Trophoblast cell (in vitro differentiated cells and primary cell): Measurements from ENCODE around the gene PFKP.

ENCODE experiments used
- DNase-seq, 2 donors: peaks; one replicate each; pipeline ENCODE4 v3.0.0-alpha.2; 2016
- H2AFZ ChIP-seq: 2 replicates; pipeline ENCODE4 v1.6.1; 2013; ENCODE audit warnings: low read length, moderate library complexity, mild to moderate bottlenecking; ENCODE audit not compliant: insufficient read depth, poor library complexity
- H2AK5ac ChIP-seq: 2 replicates; pipeline ENCODE4 v1.6.1; 2013; ENCODE audit warnings: mild to moderate bottlenecking, low read length
- H2BK120ac ChIP-seq: 2 replicates; pipeline ENCODE4 v1.6.1; 2013; ENCODE audit warnings: low read length, mild to moderate bottlenecking, moderate library complexity; ENCODE audit not compliant: insufficient read depth, poor library complexity
- H2BK12ac ChIP-seq: 2 replicates; pipeline ENCODE4 v1.6.1; 2013; ENCODE audit warnings: mild to moderate bottlenecking, low read length, moderate library complexity
- H2BK5ac ChIP-seq: 2 replicates; pipeline ENCODE4 v1.6.1; 2013; ENCODE audit warnings: low read length, low read depth, moderate library complexity, mild to moderate bottlenecking; ENCODE audit not compliant: poor library complexity
- H3K14ac ChIP-seq: 2 replicates; pipeline ENCODE4 v1.6.1; 2013; ENCODE audit warnings: mild to moderate bottlenecking, low read length
- H3K18ac ChIP-seq: 2 replicates; pipeline ENCODE4 v1.6.1; 2013; ENCODE audit warnings: mild to moderate bottlenecking, low read length
- H3K23ac ChIP-seq: 2 replicates; pipeline ENCODE4 v1.6.1; 2013; ENCODE audit warnings: low read length
- H3K27ac ChIP-seq: 2 replicates; pipeline ENCODE4 v1.5.1; 2013; ENCODE audit warnings: low read depth, mild to moderate bottlenecking, inconsistent platforms, low read length, moderate library complexity
- H3K27me3 ChIP-seq: 2 replicates; pipeline ENCODE4 v1.6.1; 2013; ENCODE audit warnings: inconsistent platforms, mild to moderate bottlenecking, low read length, moderate library complexity; ENCODE audit not compliant: insufficient read depth
- H3K36me3 ChIP-seq, 2 experiments: 1 replicate in 1 of 2; 2 replicates in 1 of 2; pipeline ENCODE4 v1.6.1; 2013; ENCODE audit warnings: low read length in 2 of 2, mild to moderate bottlenecking in 2 of 2, moderate library complexity in 1 of 2; ENCODE audit not compliant: insufficient read depth in 2 of 2, control insufficient read depth in 1 of 2
- H3K4ac ChIP-seq: 2 replicates; pipeline ENCODE4 v1.6.1; 2013; ENCODE audit warnings: low read depth, mild to moderate bottlenecking, low read length, moderate library complexity
- H3K4me1 ChIP-seq, 2 experiments: 1 replicate in 1 of 2; 2 replicates in 1 of 2; pipeline ENCODE4 v1.6.1; 2013; ENCODE audit warnings: low read length in 2 of 2, mild to moderate bottlenecking in 2 of 2, moderate library complexity in 1 of 2; ENCODE audit not compliant: insufficient read depth in 2 of 2, control insufficient read depth in 1 of 2
- H3K4me2 ChIP-seq: 2 replicates; pipeline ENCODE4 v1.6.1; 2013; ENCODE audit warnings: inconsistent platforms, mild to moderate bottlenecking, low read length, moderate library complexity
- H3K4me3 ChIP-seq: 2 replicates; pipeline ENCODE4 v1.5.1; 2013; ENCODE audit warnings: mild to moderate bottlenecking, low read depth, low read length, inconsistent platforms
- H3K79me1 ChIP-seq: one replicate; pipeline ENCODE4 v1.6.1; 2013; ENCODE audit warnings: low read length
- H3K79me2 ChIP-seq: 2 replicates; pipeline ENCODE4 v1.6.1; 2013; ENCODE audit warnings: low read length, mild to moderate bottlenecking; ENCODE audit not compliant: control insufficient read depth, insufficient read depth, poor library complexity
- H3K9ac ChIP-seq: 2 replicates; pipeline ENCODE4 v1.6.1; 2013; ENCODE audit warnings: mild to moderate bottlenecking, low read length
- H3K9me3 ChIP-seq: 2 replicates; pipeline ENCODE4 v1.6.1; 2013; ENCODE audit warnings: low read depth, mild to moderate bottlenecking, control low read depth, inconsistent platforms, low read length; ENCODE audit not compliant: insufficient read depth
- H4K12ac ChIP-seq: 2 replicates; pipeline ENCODE4 v1.6.1; 2013; ENCODE audit warnings: low read depth, mild to moderate bottlenecking, low read length, moderate library complexity
- H4K8ac ChIP-seq: 2 replicates; pipeline ENCODE4 v1.6.1; 2013; ENCODE audit warnings: low read depth, mild to moderate bottlenecking, low read length, moderate library complexity
- H4K91ac ChIP-seq: one replicate; pipeline ENCODE4 v1.6.1; 2013; ENCODE audit warnings: low read depth, mild to moderate bottlenecking, low read length, moderate library complexity
- WGBS: extraction: QIAGEN DNeasy Blood & Tissue Kit; methylation state at CpG from one replicate; pipeline ENCODE4 v1.1.7; 2013; ENCODE audit warnings: missing lambda C conversion rate; ENCODE audit not compliant: insufficient read length, insufficient coverage; ENCODE audit errors: extremely low coverage; 5-methylcytosine and 5-hydroxymethylcytosine counted together

PFKP gene

DNA sequence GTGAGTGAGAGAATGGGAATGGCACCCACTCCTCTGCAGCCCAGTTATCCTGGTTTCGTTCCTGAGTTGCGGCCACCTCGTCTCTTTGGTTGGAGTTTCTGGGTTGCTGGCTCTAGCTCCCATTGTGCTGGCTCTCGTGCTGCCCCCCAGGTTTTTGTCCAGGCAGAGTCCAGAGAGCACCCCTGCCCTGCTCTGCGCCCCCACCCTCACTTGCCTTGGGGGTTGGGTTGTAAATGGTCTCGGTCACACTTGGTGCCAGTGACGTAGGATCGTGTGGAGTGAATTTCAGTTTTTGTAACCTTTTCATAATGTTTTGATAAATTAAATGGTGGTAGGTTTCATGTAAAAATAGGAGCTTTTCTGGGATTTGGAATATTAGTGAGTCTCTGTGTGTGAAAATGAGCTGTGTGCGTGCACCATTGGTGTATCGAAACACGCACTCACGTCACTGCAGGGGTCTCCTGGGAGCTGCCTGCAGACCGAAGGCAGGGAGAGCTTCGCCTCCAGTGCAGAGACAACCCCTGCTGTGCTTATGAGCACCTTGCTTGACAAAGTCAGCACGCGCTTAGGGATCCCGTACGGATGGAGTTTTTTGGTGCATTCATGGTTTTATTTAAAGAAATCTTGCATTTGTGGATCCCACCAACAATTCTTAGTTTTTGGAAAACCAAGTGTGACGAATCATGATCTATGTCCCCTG lies 32.9 kb downstream of the PFKP start:
- Histone ChIP-seq H3K18ac (no peak overlapping the region), H3K4me3 (no peak overlapping the region), H2BK5ac (no peak overlapping the region), H2AK5ac (no peak overlapping the region), H4K8ac (no peak overlapping the region), H4K91ac (no peak overlapping the region), H3K27me3 (no peaks in the 10 kb centered on the region), H3K27ac (no peak overlapping the region), H3K4ac (peak overlapping the region; percentile 54), H3K79me1 (peaks cover 11% of the 10 kb centered on the region), H3K9ac (no peak overlapping the region), H2BK120ac (no peak overlapping the region), H3K4me2 (no peak overlapping the region), H4K12ac (no peak overlapping the region), H3K36me3 (peaks cover 50 to 59% of the 10 kb centered on the region in 2 experiments), H3K4me1 (peaks cover 7 to 15% of the 10 kb centered on the region in 2 experiments), H2BK12ac (no peak overlapping the region), H2AFZ (no peak overlapping the region), H3K23ac (no peak overlapping the region), H3K9me3 (peaks cover 4% of the 10 kb centered on the region), H3K79me2 (peaks cover 13% of the 10 kb centered on the region), H3K14ac (no peak overlapping the region)
- DNase-seq, result no peak
- WGBS, result no CpG with 5 or more reads among the region's 19 CpGs

- H3K27me3 ChIP-seq, result no peaks in the 10 kb centered on the region
- H3K4me1 ChIP-seq, result peaks cover 6 to 13% of the 10 kb centered on the region in 2 experiments
- no peak overlapping the region for H2BK120ac ChIP-seq
- no peak overlapping the region for H2AK5ac ChIP-seq
- H2BK5ac ChIP-seq, result no peak overlapping the region
- H3K9me3 ChIP-seq, result peaks cover 4% of the 10 kb centered on the region
- peak overlapping the region; percentile 27 for H4K12ac ChIP-seq
- H4K8ac ChIP-seq, result no peak overlapping the region
- H2AFZ ChIP-seq, result no peak overlapping the region
- no peak overlapping the region for H2BK12ac ChIP-seq
- no peak overlapping the region for H3K4me2 ChIP-seq
- H4K91ac ChIP-seq, result no peak overlapping the region
- peak overlapping the region; percentile 49 for H3K18ac ChIP-seq
- H3K9ac ChIP-seq, result no peak overlapping the region
- H3K4me3 ChIP-seq, result no peak overlapping the region
- H3K23ac ChIP-seq, result no peak overlapping the region
- no peak for DNase-seq
- no peak overlapping the region for H3K14ac ChIP-seq
- peaks cover 11% of the 10 kb centered on the region for H3K79me2 ChIP-seq
- H3K79me1 ChIP-seq, result peaks cover 7% of the 10 kb centered on the region
- H3K4ac ChIP-seq, result no peak overlapping the region
- H3K27ac ChIP-seq, result no peak overlapping the region
- WGBS, result no CpG with 5 or more reads among the region's 31 CpGs
- H3K36me3 ChIP-seq, result peaks cover 57 to 67% of the 10 kb centered on the region in 2 experiments
Measured at GRCh38 chr10:3100856-3101640, 33.7 kb downstream of the PFKP start.

- H2AFZ ChIP-seq, result no peak overlapping the region
- peak overlapping the region; percentile 50 for H3K18ac ChIP-seq
Measured at GRCh38 chr10:3102720-3103427, 35.5 kb downstream of the PFKP start.

DNA sequence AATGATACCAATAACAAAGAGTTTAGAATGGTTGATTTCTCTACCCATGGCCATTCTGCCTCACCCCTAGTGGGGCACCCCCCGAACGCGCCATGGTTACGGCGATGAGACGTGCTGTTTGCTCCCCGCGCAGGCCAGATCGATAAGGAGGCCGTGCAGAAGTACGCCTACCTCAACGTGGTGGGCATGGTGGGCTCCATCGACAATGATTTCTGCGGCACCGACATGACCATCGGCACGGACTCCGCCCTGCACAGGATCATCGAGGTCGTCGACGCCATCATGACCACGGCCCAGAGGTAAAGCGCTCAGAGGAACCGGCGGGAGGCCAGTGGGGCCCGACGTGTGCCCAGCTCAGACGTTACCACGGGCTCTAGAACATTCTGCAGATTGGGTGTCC lies 36.3 kb downstream of the PFKP start:
- Histone ChIP-seq H3K79me1 (no peaks in the 10 kb centered on the region), H3K18ac (no peak overlapping the region), H3K9me3 (peaks cover 4% of the 10 kb centered on the region), H3K23ac (no peak overlapping the region), H2BK120ac (no peak overlapping the region), H2AFZ (no peak overlapping the region), H3K4me2 (no peak overlapping the region), H4K12ac (no peak overlapping the region), H2BK5ac (no peak overlapping the region), H3K4me3 (no peak overlapping the region), H3K4me1 (peaks cover 0 to 3% of the 10 kb centered on the region in 2 experiments), H2AK5ac (no peak overlapping the region), H4K91ac (no peak overlapping the region), H3K27me3 (no peaks in the 10 kb centered on the region), H3K27ac (no peak overlapping the region), H2BK12ac (no peak overlapping the region), H3K36me3 (peaks cover 72 to 81% of the 10 kb centered on the region in 2 experiments), H4K8ac (no peak overlapping the region), H3K79me2 (peaks cover 3% of the 10 kb centered on the region), H3K14ac (no peak overlapping the region), H3K4ac (no peak overlapping the region), H3K9ac (no peak overlapping the region)
- no CpG with 5 or more reads among the region's 30 CpGs for WGBS
- DNase-seq, result no peak

More at GRCh38 chr10:3102720-3103427, 35.5 kb downstream of the PFKP start:
- no peak overlapping the region for H2BK120ac ChIP-seq
- H4K91ac ChIP-seq, result no peak overlapping the region
- no peak overlapping the region for H3K4ac ChIP-seq
- no peak for DNase-seq
- H3K4me2 ChIP-seq, result no peak overlapping the region
- WGBS, result no CpG with 5 or more reads among the region's 19 CpGs
- no peak overlapping the region for H2BK12ac ChIP-seq
- peaks cover 3% of the 10 kb centered on the region for H3K79me2 ChIP-seq
- H3K27ac ChIP-seq, result no peak overlapping the region
- H2AK5ac ChIP-seq, result no peak overlapping the region
- H3K23ac ChIP-seq, result peak overlapping the region; percentile 78
- H4K12ac ChIP-seq, result no peak overlapping the region
- no peak overlapping the region for H3K14ac ChIP-seq
- H3K27me3 ChIP-seq, result no peaks in the 10 kb centered on the region
- H3K9ac ChIP-seq, result no peak overlapping the region
- peaks cover 0 to 3% of the 10 kb centered on the region in 2 experiments for H3K4me1 ChIP-seq
- H3K36me3 ChIP-seq, result peaks cover 67 to 76% of the 10 kb centered on the region in 2 experiments
- peaks cover 4% of the 10 kb centered on the region for H3K9me3 ChIP-seq
- H2BK5ac ChIP-seq, result no peak overlapping the region
- no peak overlapping the region for H3K4me3 ChIP-seq
- H4K8ac ChIP-seq, result no peak overlapping the region
- no peaks in the 10 kb centered on the region for H3K79me1 ChIP-seq
